ENCODE measurements around the gene SNX1.

SNX1 gene

DNA sequence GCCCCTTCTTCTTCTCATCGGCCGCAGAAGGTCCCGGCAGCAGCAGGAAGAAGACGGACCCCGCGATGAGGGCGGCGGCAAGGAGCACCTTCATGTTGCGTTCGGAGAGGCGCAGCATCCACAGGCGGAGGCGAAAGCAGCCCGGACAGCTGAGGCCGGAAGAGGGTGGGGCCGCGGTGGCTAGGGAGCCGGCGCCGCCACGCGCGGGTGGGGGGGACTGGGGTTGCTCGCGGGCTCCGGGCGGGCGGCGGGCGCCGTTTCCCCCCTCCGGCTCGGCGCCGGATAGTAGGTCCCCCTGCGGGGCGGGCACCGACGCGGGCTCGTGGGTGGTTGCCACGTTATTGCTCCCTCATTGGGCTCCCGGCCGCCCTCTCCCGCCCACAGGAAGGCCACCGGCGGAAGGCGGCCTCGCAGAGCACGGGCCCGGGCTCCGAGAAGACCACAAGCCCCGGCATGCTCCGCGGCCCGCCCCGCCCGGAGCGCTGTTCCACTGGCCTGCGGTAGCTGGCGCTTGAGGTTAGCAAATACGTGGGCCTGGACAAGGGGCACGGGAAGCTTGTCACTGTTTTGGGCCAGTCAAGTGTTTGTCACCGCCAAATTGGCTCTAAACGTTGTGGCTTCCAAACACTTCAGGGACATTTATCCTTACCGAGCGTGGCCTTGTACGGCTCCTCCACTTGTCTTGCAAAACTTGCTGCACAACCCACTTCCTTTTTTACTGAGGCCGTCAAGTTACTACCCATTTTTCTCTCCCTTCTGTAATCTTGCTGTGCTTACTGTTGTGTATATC is 67.3 kb downstream of the SNX1 start, which contains the start of gene PPIB:
Gene PPIB, minus strand, starts transcription at position 154 of the 790 bp plus-strand sequence. Its CDS starts 36 bp downstream, at position 118.
- DNase-seq (ENCODE audit: low spot score), result peak; percentile 96

DNA sequence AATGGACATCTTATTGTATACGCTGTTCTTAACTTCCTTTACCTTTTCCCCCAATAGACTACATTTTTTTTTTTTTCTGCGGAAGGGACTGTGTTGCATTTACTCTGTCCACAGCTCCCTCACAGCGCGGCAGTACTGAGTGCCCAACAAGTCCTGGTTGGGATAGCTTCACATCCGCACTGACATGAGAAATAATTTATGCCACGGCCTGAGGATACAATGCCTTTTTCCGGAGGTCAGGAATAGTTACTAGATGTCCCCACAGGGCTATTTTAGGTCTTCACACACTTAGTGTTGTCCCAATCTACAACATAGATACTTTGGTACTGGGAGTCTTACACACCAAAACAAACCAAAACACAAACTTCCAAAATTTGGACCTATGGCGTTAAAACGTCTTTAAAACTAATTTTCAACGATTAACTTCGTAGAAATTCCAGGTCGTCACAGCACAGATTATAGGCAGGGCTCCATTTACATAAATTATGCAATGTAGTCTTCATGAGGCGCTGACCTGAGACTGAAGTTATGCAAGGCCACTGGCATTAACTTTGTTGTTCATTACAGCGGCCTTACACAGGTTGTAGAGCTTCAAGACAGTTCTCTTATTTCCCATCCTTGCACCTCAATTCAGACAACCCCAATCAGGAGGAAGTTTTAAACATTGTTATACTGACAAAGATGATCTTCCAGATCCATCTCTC is 68.0 kb downstream of the SNX1 start:
- DNase-seq (ENCODE audit: low spot score), result no peak

DNA sequence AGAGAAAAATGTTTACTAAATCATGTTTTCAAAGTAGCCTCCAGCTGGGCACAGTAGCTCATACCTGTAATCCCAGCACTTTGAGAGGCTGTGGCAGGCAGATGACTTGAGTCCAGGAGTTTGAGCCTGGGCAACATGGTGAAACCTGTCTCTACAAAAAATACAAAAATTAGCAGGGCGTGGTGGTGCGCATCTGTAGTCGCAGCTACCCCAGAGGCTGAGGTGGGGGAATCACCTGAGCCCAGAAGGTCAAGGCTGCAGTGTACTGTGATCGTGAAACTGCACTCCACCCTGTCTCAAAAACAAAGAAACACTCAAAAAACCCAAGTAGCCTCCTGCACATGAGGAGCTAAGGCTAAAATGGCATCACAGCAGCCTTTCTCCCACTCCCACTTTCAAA is 68.7 kb downstream of the SNX1 start:
- no peak for DNase-seq (ENCODE audit: low spot score)

DNA sequence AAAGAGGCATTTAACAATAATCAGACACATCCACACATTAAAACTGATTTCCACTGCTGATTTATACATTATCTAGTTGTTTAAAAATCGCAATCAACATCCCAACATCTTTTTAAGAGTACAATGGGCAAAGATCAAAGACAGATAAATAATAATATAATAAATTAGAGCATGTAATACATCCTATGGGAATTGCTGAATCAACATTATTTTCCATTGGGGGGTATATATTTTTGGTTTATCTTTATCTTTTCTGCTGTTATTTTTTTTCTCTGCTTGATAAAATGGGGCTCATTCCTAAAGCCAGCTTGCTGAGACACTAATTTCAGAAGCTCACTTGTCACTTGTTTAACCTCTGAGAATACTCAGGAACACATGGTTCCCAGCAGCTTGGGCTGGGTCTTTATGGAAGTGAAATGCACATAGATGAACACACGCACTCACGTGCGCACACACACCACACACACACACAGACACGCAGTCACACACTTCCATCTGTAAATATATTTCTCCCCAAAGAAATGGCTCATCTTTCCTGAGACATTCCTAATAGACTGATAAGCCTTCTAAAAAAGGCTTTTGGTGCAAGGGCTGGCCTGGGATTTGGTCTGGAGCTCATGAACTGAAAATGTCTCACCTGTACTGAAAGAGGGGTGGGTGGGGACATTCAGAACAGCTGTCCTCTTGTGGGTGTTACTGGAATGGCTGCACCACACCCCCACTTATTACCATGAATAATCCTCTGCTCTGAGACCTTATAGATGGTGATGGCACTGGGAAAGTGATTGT is 70.5 kb downstream of the SNX1 start:
- no peak for DNase-seq (ENCODE audit: low spot score)

DNA sequence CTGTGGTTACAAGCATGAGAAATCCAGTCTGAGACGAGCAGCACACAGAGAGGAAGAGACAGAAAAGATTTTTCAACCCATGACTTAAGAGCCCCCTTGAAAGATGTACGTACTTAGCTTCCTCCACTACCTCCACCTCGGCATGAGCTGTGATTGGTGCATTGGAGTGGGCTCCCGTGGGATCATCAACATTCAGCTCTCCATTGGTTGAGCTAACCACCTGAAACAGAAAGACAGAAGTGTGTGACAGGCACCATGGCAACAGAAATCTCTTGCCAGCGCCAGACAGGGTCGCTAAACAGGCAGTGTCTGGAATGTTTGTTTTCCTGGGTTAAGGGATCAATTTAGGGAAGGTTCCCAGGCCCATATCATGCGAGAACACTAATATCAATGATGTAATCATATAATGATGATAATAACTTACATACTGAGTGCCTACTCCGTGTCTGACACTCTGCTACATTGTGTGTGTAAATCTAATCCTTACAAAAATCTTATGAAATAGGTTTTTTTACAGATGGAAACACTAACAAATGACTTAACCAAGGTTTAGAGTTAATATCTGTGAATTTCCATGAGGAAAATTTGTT is 84.5 kb downstream of the SNX1 start:
- no peak for DNase-seq (ENCODE audit: low spot score)

DNA sequence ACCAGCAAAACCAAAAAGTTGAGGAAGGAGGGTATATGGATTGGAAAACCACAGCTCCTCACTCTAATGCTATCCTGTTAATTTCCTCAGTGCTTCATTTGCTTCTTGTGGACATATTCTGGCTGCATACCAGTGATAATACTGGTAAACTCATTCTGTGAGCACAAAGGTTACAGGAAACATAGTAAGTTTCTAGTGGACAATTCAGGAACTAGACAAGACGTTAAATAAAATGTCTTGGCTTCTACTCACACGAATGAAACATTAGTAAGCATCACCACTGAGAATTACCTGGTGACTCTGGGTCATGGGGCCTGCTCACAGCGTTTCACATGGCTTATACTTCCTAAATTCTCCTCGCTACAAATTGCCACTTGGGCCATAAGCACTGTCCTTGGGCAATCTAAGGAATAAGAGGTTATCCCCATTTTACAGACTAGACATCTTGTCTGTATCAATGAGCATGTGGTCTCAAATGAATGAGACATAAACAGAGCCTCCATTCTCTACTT is 87.1 kb downstream of the SNX1 start:
- no peak for DNase-seq (ENCODE audit: low spot score)

DNA sequence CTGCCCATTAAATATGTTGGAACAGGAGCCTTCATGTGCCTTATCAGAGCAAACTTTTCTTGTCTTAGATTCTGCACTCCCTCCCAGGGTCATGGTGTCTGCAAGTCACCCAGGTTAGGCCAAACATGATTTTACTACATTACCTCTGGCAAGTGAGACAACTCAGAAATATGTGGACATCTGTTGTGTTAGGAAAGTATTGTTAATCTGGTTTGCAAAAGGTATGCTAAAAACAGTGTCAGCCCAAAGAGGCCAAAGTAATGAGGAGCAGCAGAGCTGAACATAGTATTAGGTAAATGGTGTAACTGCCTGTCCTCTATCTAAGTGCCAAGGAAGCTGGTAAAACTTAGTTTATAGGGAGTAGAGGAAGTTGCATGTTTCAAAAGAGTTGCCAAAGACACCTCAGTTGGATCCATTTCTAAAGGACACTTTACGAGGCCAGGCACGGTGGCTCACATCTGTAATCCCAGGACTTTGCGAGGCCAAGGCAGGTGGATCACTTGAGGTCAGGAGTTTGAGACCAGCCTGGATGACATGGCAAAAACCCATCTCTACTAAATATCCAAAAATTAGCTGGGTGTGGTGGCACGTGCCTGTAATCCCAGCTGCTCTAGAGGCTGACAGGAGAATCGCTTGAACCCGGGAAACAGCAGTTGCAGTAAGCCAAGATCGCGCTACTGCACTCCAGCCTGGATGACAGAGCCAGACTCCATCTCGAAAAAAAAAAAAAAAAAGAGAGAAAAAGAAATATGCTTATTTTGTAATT is 89.5 kb downstream of the SNX1 start:
- no peak for DNase-seq (ENCODE audit: low spot score)

DNA sequence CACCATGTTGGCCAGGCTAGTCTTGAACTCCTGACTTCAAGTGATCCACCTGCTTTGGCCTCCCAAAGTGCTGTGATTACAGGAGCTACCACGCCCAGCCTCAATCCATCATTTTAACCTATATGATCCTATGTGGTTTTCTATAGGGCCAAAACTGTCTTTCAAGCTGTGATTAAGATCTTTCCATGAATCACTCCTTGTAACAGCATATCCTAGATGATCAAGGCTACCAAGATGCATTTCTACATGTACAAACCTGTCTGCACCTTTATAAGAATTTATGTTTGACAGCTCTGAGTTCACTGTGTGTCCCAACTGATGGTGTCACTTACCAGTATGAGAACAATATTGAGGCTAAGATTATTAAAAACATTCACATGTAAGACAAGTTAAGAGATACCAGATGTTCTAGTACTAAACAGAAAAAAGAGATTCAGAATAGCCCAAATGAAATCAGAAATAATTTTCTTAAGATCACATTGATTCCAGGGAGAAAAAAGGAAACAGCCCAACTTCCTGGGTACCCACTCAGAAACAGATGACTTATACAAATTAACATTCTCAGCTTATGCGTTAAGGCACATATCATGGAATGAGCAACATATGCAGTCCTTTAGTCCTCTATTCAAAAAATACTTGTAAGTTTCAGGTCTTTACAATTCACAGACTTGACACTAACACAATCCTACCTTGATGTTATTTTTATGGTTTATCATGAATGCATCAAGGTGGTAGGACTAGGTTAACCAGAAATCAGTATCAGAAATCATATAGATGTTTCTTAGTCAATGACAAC is 91.8 kb downstream of the SNX1 start:
- no peak for DNase-seq (ENCODE audit: low spot score)

Small RNAs within 50 kb of the gene (small RNA-seq; reads per million reads assigned to genes)
- gene RF00019, result 0 reads per million in 2 experiments

Data from SK-N-DZ (cell line).